CD14-positive monocyte (primary cell): ENCODE measurements around the gene KCNT1. TPM values are rescaled to one million over a fixed set of nuclear protein-coding genes. Genes with fewer than 3 reads are reported as not detected.

Source experiments
- DNase-seq, 3 donors: peaks; one replicate each; pipeline ENCODE4 v3.0.0-alpha.2; 2011 to 2022
- H2AFZ ChIP-seq: 2 replicates; pipeline ENCODE4 v1.6.0; 2012; ENCODE audit warnings: mild to moderate bottlenecking, low read depth, low read length, inconsistent platforms; ENCODE audit not compliant: insufficient read depth, poor library complexity, severe bottlenecking
- H3K27ac ChIP-seq, 2 donors: 1 replicate in 1 of 2; 2 replicates in 1 of 2; pipeline ENCODE4 v1.5.1; 2012 to 2013; ENCODE audit warnings: low read length in 2 of 2, control low read depth in 1 of 2, inconsistent platforms in 1 of 2, low read depth in 1 of 2, mild to moderate bottlenecking in 1 of 2
- H3K27me3 ChIP-seq, 2 donors: one replicate each; pipeline versions ENCODE4 v1.6.0 to v1.6.1; 2011 to 2013; ENCODE audit warnings: low read length in 2 of 2; ENCODE audit not compliant: control insufficient read depth in 2 of 2, insufficient read depth in 2 of 2
- H3K36me3 ChIP-seq, 2 donors: replicated peaks in 1 of 2; 1 replicate in 1 of 2; 2 replicates in 1 of 2; pipeline versions ENCODE4 v1.5.1 to v1.6.1; 2012 to 2013; ENCODE audit warnings: low read length in 2 of 2, control low read depth in 1 of 2, inconsistent platforms in 1 of 2, mild to moderate bottlenecking in 1 of 2; ENCODE audit not compliant: insufficient read depth in 2 of 2, control insufficient read depth in 1 of 2
- H3K4me1 ChIP-seq, 2 donors: 1 replicate in 1 of 2; 2 replicates in 1 of 2; pipeline versions ENCODE4 v1.5.1 to v1.6.1; 2012 to 2013; ENCODE audit warnings: low read length in 2 of 2, control low read depth in 1 of 2, inconsistent platforms in 1 of 2, mild to moderate bottlenecking in 1 of 2, moderate library complexity in 1 of 2; ENCODE audit not compliant: insufficient read depth in 2 of 2, control insufficient read depth in 1 of 2
- H3K4me2 ChIP-seq: replicated peaks from 2 replicates; pipeline ENCODE3; 2012; ENCODE audit warnings: low read length, moderate library complexity, mild to moderate bottlenecking; ENCODE audit not compliant: poor library complexity, severe bottlenecking; ENCODE audit errors: extremely low read depth
- H3K4me3 ChIP-seq, 3 experiments: fragments of 200-600 bp in 1 of 3; sonication (generic) in 1 of 3; replicated peaks in 1 of 3; 1 replicate in 2 of 3; 2 replicates in 1 of 3; pipeline ENCODE4 v1.5.1; 2011 to 2013; ENCODE audit warnings: low read length in 3 of 3, mild to moderate bottlenecking in 3 of 3, control low read depth in 2 of 3, low read depth in 2 of 3, inconsistent platforms in 1 of 3, moderate library complexity in 1 of 3
- H3K79me2 ChIP-seq: 2 replicates; pipeline ENCODE4 v1.6.0; 2012; ENCODE audit warnings: mild to moderate bottlenecking, control low read depth, inconsistent platforms, low read length, moderate library complexity; ENCODE audit not compliant: insufficient read depth
- H3K9ac ChIP-seq: 2 replicates; pipeline ENCODE4 v1.6.0; 2017; ENCODE audit warnings: low read length, mild to moderate bottlenecking; ENCODE audit not compliant: insufficient read depth, poor library complexity, severe bottlenecking
- H3K9me3 ChIP-seq, 2 donors: replicated peaks in 1 of 2; 1 replicate in 1 of 2; 2 replicates in 1 of 2; pipeline versions ENCODE4 v1.5.1 to v1.6.1; 2012 to 2013; ENCODE audit warnings: low read length in 2 of 2, control low read depth in 1 of 2; ENCODE audit not compliant: control insufficient read depth in 1 of 2, insufficient read depth in 1 of 2
- H4K20me1 ChIP-seq: 2 replicates; pipeline ENCODE4 v1.6.0; 2012; ENCODE audit warnings: mild to moderate bottlenecking, low read length, control low read depth, moderate library complexity; ENCODE audit not compliant: insufficient read depth
- H3K27ac Mint-ChIP-seq, 7 donors: one replicate each; pipeline ENCODE4 v1.8.0; 2020; ENCODE audit warnings: mild to moderate bottlenecking in 7 of 7, mixed read lengths in 7 of 7, moderate library complexity in 6 of 7, inconsistent platforms in 2 of 7
- H3K27me3 Mint-ChIP-seq, 3 donors: one replicate each; pipeline ENCODE4 v1.8.0; 2021 to 2022; ENCODE audit warnings: low read depth in 3 of 3, mild to moderate bottlenecking in 3 of 3, mixed read lengths in 3 of 3, moderate library complexity in 3 of 3, inconsistent platforms in 1 of 3
- H3K36me3 Mint-ChIP-seq, 2 donors: one replicate each; pipeline ENCODE4 v1.8.0; 2020; ENCODE audit warnings: mixed read lengths in 2 of 2, inconsistent platforms in 1 of 2, mild to moderate bottlenecking in 1 of 2
- H3K4me1 Mint-ChIP-seq: one replicate; pipeline ENCODE4 v1.8.0; 2020; ENCODE audit warnings: mild to moderate bottlenecking, mixed read lengths
- H3K4me3 Mint-ChIP-seq, 2 donors: one replicate each; pipeline ENCODE4 v1.8.0; 2020; ENCODE audit warnings: mild to moderate bottlenecking in 2 of 2, mixed read lengths in 2 of 2, moderate library complexity in 1 of 2
- H3K9me3 Mint-ChIP-seq, 7 donors: one replicate each; pipeline ENCODE4 v1.8.0; 2020 to 2022; ENCODE audit warnings: mixed read lengths in 7 of 7, mild to moderate bottlenecking in 6 of 7, moderate library complexity in 6 of 7, inconsistent platforms in 2 of 7
- CTCF ChIP-seq: fragments of 200-600 bp; IDR thresholded peaks from one replicate; pipeline ENCODE4 v1.8.0; 2022; ENCODE audit warnings: antibody characterized with exemption, mild to moderate bottlenecking
- WGBS: methylation state at CpG from one replicate; pipeline ENCODE4 v1.1.5; 2013; ENCODE audit warnings: missing lambda C conversion rate; ENCODE audit not compliant: insufficient coverage; 5-methylcytosine and 5-hydroxymethylcytosine counted together
- intact Hi-C, 2 donors: fragments of 100-400 bp; cut with micrococcal nuclease; formaldehyde crosslinking; loops; one replicate each; pipeline versions ENCODE4 v1.15.0 to v1.15.1; 2023
- polyA plus RNA-seq, 3 donors: library from polyadenylated mRNA; depleted of rRNA in 1 of 3; unstranded in 2 of 3; stranded (reverse) in 1 of 3; fragments of 300-500 nt in 2 of 3; fragments of >200 nt in 1 of 3; fragmentation: Illumina TruSeq in 2 of 3; gene quantifications; 1 replicate in 2 of 3; 2 replicates in 1 of 3; pipeline ENCODE4 v1.2.3, GENCODE V29; 2012 to 2021

The KCNT1 gene
- polyA plus RNA-seq, 3 donors, result not detected

DNA sequence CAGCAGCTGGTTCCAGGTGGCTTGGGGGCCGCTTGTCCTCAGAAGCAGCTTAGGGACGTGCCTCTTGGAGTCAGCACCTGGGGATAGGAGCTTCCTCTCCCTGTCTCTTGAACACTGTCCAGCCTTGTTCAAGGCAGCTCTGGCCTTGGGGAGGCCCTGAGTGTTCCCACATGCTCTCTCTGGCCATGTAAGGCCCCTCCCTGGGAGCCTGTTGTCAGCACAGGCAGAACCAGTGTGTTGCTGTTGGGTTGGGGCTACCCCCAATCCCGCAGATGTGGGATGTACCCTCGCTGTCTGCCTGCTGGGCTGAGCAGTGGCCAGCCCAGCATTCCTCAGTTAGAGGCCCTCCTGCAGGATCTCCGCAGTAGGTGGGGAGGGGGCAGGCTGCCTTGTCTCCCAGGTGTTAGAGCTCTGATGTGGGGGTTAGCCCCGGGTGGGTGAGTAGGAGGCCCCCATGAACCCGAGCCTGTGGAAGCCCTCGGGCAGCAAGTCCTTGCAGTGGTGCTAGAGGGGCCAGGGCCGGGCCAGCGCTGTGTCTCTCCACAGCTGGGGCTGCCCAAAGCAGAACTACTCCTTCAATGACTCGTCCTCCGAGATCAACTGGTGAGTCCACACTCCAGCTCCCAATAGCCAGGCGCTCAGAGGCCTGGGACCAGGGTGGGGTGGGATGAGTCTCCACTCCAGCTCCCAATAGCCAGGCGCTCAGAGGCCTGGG, 51.6 kb downstream of the KCNT1 start:
- Mint-ChIP-seq H3K4me3 (no peak overlapping the region), H3K9me3 (peaks cover 0 to 4% (median 2%) of the 10 kb centered on the region in 7 donors), H3K27ac (no peak overlapping the region), H3K27me3 (peaks cover 0 to 3% (median 2%) of the 10 kb centered on the region in 3 donors), H3K36me3 (no peaks in the 10 kb centered on the region), H3K4me1 (no peaks in the 10 kb centered on the region)
- Histone ChIP-seq H3K27me3 (no peaks in the 10 kb centered on the region), H3K4me3 (no peak overlapping the region), H2AFZ (no peak overlapping the region), H3K79me2 (no peaks in the 10 kb centered on the region), H3K9ac (no peak overlapping the region), H4K20me1 (no peaks in the 10 kb centered on the region), H3K4me2 (no peak overlapping the region), H3K4me1 (no peaks in the 10 kb centered on the region), H3K27ac (no peak overlapping the region), H3K36me3 (no peaks in the 10 kb centered on the region), H3K9me3 (no peaks in the 10 kb centered on the region)
- 86% methylated on average over 11 of the region's 14 CpGs for WGBS
- DNase-seq, result no peak
- no peak for TF ChIP-seq CTCF
- intact Hi-C loops, result no loop called here

DNA sequence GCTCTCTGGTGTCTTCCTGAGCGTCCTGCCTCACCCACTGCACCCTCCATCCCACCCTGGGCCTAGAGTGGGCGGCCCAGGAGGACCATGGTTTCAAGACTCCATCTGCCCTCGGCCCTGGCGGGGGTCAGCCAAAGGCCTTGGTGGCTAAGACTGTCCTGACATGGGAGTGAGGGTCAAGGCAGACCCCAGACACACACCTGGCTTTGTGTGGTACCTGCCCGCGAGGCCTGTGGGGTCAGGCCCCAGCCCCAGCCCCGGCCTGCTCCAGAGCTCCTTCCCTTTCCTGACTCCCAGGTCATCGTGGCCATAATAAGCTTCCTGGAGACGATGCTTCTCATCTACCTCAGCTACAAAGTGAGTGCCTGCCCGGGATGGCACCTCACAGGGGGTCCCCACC, 54.6 kb downstream of the KCNT1 start:
- no peak overlapping the region for H3K27ac ChIP-seq
- Mint-ChIP-seq H3K36me3 (no peaks in the 10 kb centered on the region), H3K9me3 (peaks cover 0 to 4% (median 2%) of the 10 kb centered on the region in 7 donors), H3K27ac (no peak overlapping the region), H3K4me3 (no peak overlapping the region), H3K4me1 (no peaks in the 10 kb centered on the region), H3K27me3 (peaks cover 0 to 8% (median 1%) of the 10 kb centered on the region in 3 donors)
- H3K9me3 ChIP-seq, result no peaks in the 10 kb centered on the region
- no peaks in the 10 kb centered on the region for H3K79me2 ChIP-seq
- H3K9ac ChIP-seq, result no peak overlapping the region
- no peak for DNase-seq
- no peaks in the 10 kb centered on the region for H3K4me1 ChIP-seq
- no peaks in the 10 kb centered on the region for H3K27me3 ChIP-seq
- TF ChIP-seq CTCF, result no peak
- no peak overlapping the region for H3K4me3 ChIP-seq
- no peak overlapping the region for H3K4me2 ChIP-seq
- WGBS, result 91% methylated on average over 6 of the region's 10 CpGs
- intact Hi-C loops, result no loop called here
- no peaks in the 10 kb centered on the region for H3K36me3 ChIP-seq
- H2AFZ ChIP-seq, result no peak overlapping the region
- no peaks in the 10 kb centered on the region for H4K20me1 ChIP-seq
